ENCODE results near the gene KBTBD4.
A peak's percentile ranks its signal among the peaks of the same experiment; 100 is the strongest.

The KBTBD4 gene

GRCh38 chr11:47589977-47590861, 11.4 kb upstream of the KBTBD4 start:
- no peak overlapping the region for H3K4me3 ChIP-seq (ENCODE audit: low read depth, low read length)
- no peak for DNase-seq (ENCODE audit: low read depth)
- TF ChIP-seq CTCF (IDR thresholded peaks at IDR 0.05; ENCODE audit: low read depth, low read length) (no peak), POLR2A (IDR thresholded peaks at IDR 0.05; ENCODE audit: extremely low read depth, insufficient read length) (no peak), MYC (IDR thresholded peaks at IDR 0.05; ENCODE audit: low read depth, low read length) (no peak), MAX (IDR thresholded peaks at IDR 0.05; ENCODE audit: low read depth, low read length) (no peak)

- H3K4me3 ChIP-seq (ENCODE audit: low read depth, low read length), result peak overlapping the region; percentile 88
- no peak for DNase-seq (ENCODE audit: low read depth)
- TF ChIP-seq CTCF (IDR thresholded peaks at IDR 0.05; ENCODE audit: low read depth, low read length) (no peak), POLR2A (IDR thresholded peaks at IDR 0.05; ENCODE audit: extremely low read depth, insufficient read length) (no peak), MAX (IDR thresholded peaks at IDR 0.05; ENCODE audit: low read depth, low read length) (no peak), MYC (IDR thresholded peaks at IDR 0.05; ENCODE audit: low read depth, low read length) (no peak)
These were observed 10.8 kb upstream of the KBTBD4 start for GRCh38 chr11:47589584-47589976.

GRCh38 chr11:47589118-47589517, 10.3 kb upstream of the KBTBD4 start:
- peak; percentile 33 for DNase-seq (ENCODE audit: low read depth)
- TF ChIP-seq POLR2A (IDR thresholded peaks at IDR 0.05; ENCODE audit: extremely low read depth, insufficient read length) (no peak), CTCF (IDR thresholded peaks at IDR 0.05; ENCODE audit: low read depth, low read length) (no peak), MYC (IDR thresholded peaks at IDR 0.05; ENCODE audit: low read depth, low read length) (no peak), MAX (IDR thresholded peaks at IDR 0.05; ENCODE audit: low read depth, low read length) (no peak)
- H3K4me3 ChIP-seq (ENCODE audit: low read depth, low read length), result peak overlapping the region; percentile 88

GRCh38 chr11:47587723-47588326, 9.1 kb upstream of the KBTBD4 start:
- DNase-seq (ENCODE audit: low read depth), result peak; percentile 96
- peak overlapping the region; percentile 88 for H3K4me3 ChIP-seq (ENCODE audit: low read depth, low read length)
- no peak for TF ChIP-seq CTCF (IDR thresholded peaks at IDR 0.05; ENCODE audit: low read depth, low read length)
- TF ChIP-seq MYC (IDR thresholded peaks at IDR 0.05; ENCODE audit: low read depth, low read length), result peak; percentile 99
- peak; percentile 66 for TF ChIP-seq POLR2A (IDR thresholded peaks at IDR 0.05; ENCODE audit: extremely low read depth, insufficient read length)
- TF ChIP-seq MAX (IDR thresholded peaks at IDR 0.05; ENCODE audit: low read depth, low read length), result peak; percentile 99

- H3K4me3 ChIP-seq (ENCODE audit: low read depth, low read length), result peak overlapping the region; percentile 88
- peak; percentile 70 for DNase-seq (ENCODE audit: low read depth)
- TF ChIP-seq MAX (IDR thresholded peaks at IDR 0.05; ENCODE audit: low read depth, low read length), result no peak
- TF ChIP-seq CTCF (IDR thresholded peaks at IDR 0.05; ENCODE audit: low read depth, low read length), result no peak
- no peak for TF ChIP-seq POLR2A (IDR thresholded peaks at IDR 0.05; ENCODE audit: extremely low read depth, insufficient read length)
- no peak for TF ChIP-seq MYC (IDR thresholded peaks at IDR 0.05; ENCODE audit: low read depth, low read length)
These were observed 8.4 kb upstream of the KBTBD4 start for GRCh38 chr11:47587039-47587716.
